ENCODE data around the gene IFITM10.

DNA sequence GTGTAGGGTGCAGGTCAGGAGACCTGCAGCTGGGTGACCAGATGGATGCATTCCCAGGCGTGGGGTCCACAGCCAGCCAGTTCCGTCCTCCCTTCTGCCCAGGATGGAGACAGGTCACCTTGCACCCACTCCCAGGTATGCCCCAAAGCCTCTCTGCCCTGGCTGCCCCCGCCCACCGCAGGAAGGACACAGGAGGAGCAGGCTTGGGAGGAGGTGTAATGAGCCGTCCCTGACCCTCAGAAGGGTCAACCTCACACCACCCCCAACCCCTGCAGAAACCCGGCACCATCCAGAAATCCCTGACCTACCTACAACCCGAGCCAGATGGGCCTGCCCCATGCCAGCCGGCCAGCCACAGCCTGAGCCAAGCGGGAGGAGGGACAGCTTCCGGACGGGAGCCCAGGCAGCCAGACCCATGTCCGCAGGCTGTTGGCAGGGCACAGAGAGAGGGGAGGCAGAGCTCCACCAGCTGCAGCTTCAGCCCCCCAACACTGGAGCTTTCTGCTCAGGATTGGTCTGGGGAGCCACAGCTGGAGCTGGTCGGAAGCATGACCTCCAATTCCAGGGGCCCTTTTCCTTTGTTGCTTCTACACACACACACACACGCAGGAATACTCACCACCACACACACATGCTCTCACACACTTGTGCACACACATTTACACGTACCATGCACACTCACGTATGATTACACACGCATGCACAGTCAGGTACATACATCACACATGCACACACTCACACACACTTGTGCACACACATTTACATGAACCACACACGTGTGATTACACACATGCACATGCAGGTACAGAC lies 5.3 kb downstream of the IFITM10 start:
- TF ChIP-seq CBFB (IDR thresholded peaks at IDR 0.05; ENCODE audit: low read depth) (no peak), POLR2A (IDR thresholded peaks at IDR 0.05; ENCODE audit: low read depth, low read length) (no peak), BHLHE40 (IDR thresholded peaks at IDR 0.05; ENCODE audit: borderline replicate concordance in 1 of 2, low read depth in 2 of 2, low read length in 1 of 2) (no peak)
- TF ChIP-seq, protein P1, sequence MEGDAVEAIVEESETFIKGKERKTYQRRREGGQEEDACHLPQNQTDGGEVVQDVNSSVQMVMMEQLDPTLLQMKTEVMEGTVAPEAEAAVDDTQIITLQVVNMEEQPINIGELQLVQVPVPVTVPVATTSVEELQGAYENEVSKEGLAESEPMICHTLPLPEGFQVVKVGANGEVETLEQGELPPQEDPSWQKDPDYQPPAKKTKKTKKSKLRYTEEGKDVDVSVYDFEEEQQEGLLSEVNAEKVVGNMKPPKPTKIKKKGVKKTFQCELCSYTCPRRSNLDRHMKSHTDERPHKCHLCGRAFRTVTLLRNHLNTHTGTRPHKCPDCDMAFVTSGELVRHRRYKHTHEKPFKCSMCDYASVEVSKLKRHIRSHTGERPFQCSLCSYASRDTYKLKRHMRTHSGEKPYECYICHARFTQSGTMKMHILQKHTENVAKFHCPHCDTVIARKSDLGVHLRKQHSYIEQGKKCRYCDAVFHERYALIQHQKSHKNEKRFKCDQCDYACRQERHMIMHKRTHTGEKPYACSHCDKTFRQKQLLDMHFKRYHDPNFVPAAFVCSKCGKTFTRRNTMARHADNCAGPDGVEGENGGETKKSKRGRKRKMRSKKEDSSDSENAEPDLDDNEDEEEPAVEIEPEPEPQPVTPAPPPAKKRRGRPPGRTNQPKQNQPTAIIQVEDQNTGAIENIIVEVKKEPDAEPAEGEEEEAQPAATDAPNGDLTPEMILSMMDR (IDR thresholded peaks at IDR 0.05 in 2 of 3, conservative IDR thresholded peaks at IDR 0.05 in 1 of 3; ENCODE audit: control insufficient read depth in 2 of 3, extremely low read depth in 1 of 3, insufficient read depth in 1 of 3, low read depth in 3 of 3, low read length in 3 of 3): no peak

Measured in GM12878 (cell line).